Keratinocyte (primary cell): ENCODE results near the gene ARX. TPM values are rescaled to one million over a fixed set of nuclear protein-coding genes. Genes with fewer than 3 reads are reported as not detected.

Source experiments
- DNase-seq: peaks from one replicate; pipeline ENCODE4 v3.0.0-alpha.2; 2011; ENCODE audit warnings: low read depth, missing footprints, low spot score
- FAIRE-seq: peaks from 2 replicates; lab custom pipeline; 2011; peaks lifted over from hg19 to GRCh38; lab: Jason Lieb, UNC
- H2AFZ ChIP-seq: 2 replicates; pipeline ENCODE4 v1.6.0; 2012; ENCODE audit warnings: low read length, control low read depth, inconsistent platforms; ENCODE audit not compliant: control insufficient read depth
- H3K27ac ChIP-seq: 2 replicates; pipeline ENCODE4 v1.5.1; 2011; ENCODE audit warnings: low read length; ENCODE audit not compliant: control insufficient read depth, insufficient read depth
- H3K27me3 ChIP-seq: 3 replicates; pipeline ENCODE4 v1.6.0; 2011; ENCODE audit warnings: low read length; ENCODE audit not compliant: control insufficient read depth, insufficient read depth; ENCODE audit errors: extremely low read depth
- H3K36me3 ChIP-seq, 2 experiments: 2 replicates in 1 of 2; 3 replicates in 1 of 2; pipeline ENCODE4 v1.5.1; 2011; ENCODE audit warnings: low read length in 2 of 2, mild to moderate bottlenecking in 1 of 2; ENCODE audit not compliant: control insufficient read depth in 2 of 2, insufficient read depth in 2 of 2; ENCODE audit errors: extremely low read depth in 1 of 2
- H3K4me1 ChIP-seq: 3 replicates; pipeline ENCODE4 v1.5.1; 2011; ENCODE audit warnings: low read length; ENCODE audit not compliant: control insufficient read depth, insufficient read depth; ENCODE audit errors: extremely low read depth
- H3K4me2 ChIP-seq: 3 replicates; pipeline ENCODE4 v1.6.0; 2011; ENCODE audit warnings: low read depth, low read length; ENCODE audit not compliant: control insufficient read depth, insufficient read depth; ENCODE audit errors: extremely low read depth
- H3K4me3 ChIP-seq, 3 experiments: fragments of 200-600 bp in 1 of 3; sonication (generic) in 1 of 3; 2 replicates in 2 of 3; 3 replicates in 1 of 3; pipeline ENCODE4 v1.5.1; 2011 to 2016; ENCODE audit warnings: low read length in 3 of 3, mild to moderate bottlenecking in 3 of 3, control low read depth in 2 of 3, inconsistent platforms in 1 of 3, low read depth in 1 of 3, mixed read lengths in 1 of 3, mixed run types in 1 of 3, moderate library complexity in 1 of 3; ENCODE audit not compliant: control insufficient read depth in 2 of 3, insufficient read depth in 2 of 3; ENCODE audit errors: extremely low read depth in 1 of 3
- H3K79me2 ChIP-seq: 2 replicates; pipeline ENCODE4 v1.6.0; 2012; ENCODE audit warnings: low read length; ENCODE audit not compliant: control insufficient read depth, insufficient read depth
- H3K9ac ChIP-seq: 3 replicates; pipeline ENCODE4 v1.6.0; 2011; ENCODE audit warnings: low read length; ENCODE audit not compliant: control insufficient read depth, insufficient read depth; ENCODE audit errors: extremely low read depth
- H3K9me1 ChIP-seq: 3 replicates; pipeline ENCODE4 v1.6.0; 2011; ENCODE audit warnings: low read length; ENCODE audit not compliant: control insufficient read depth, insufficient read depth; ENCODE audit errors: extremely low read depth
- H3K9me3 ChIP-seq: 2 replicates; pipeline ENCODE4 v1.5.1; 2012; ENCODE audit warnings: low read depth, low read length; ENCODE audit not compliant: control insufficient read depth
- H4K20me1 ChIP-seq: 3 replicates; pipeline ENCODE4 v1.6.0; 2011; ENCODE audit warnings: low read length; ENCODE audit not compliant: control insufficient read depth, insufficient read depth; ENCODE audit errors: extremely low read depth
- CTCF ChIP-seq, 3 experiments: IDR thresholded peaks in 1 of 3; conservative IDR thresholded peaks in 1 of 3; optimal IDR thresholded peaks in 1 of 3; 2 replicates in 2 of 3; 3 replicates in 1 of 3; pipeline versions ENCODE3 to v1.5.1; 2011; ENCODE audit warnings: low read length in 3 of 3, mild to moderate bottlenecking in 3 of 3, moderate library complexity in 2 of 3, control low read depth in 1 of 3, inconsistent platforms in 1 of 3; ENCODE audit not compliant: insufficient read depth in 2 of 3; ENCODE audit errors: extremely low read depth in 1 of 3
- EZH2 ChIP-seq: IDR thresholded peaks from one replicate; pipeline ENCODE4 v1.6.1; 2012; ENCODE audit warnings: inconsistent platforms, mild to moderate bottlenecking, low read length, moderate library complexity
- dilution Hi-C: fragments of 300-500 bp; cut with MboI; formaldehyde crosslinking; loops from one replicate; pipeline ENCODE4 v1.7.0; 2020; ENCODE audit warnings: low sequenced_read_pairs; ENCODE audit not compliant: extremely low pct_ligation_motif_present
- polyA plus RNA-seq, 5 experiments: library from polyadenylated mRNA; depleted of rRNA in 3 of 5; stranded (reverse) in 3 of 5; stranded (forward) in 1 of 5; unstranded in 1 of 5; fragments of >200 nt; gene quantifications; 1 replicate in 1 of 5; 2 replicates in 3 of 5; 3 replicates in 1 of 5; pipeline versions ENCODE4 v1.2.1 to v1.2.3, GENCODE V29; 2011 to 2012; ENCODE audit warnings: missing spikeins in 2 of 5, low read depth in 1 of 5, low replicate concordance in 1 of 5

Gene ARX
- polyA plus RNA-seq, 1 donor (not counting 4 experiments of a cell fraction or from before 2014, with no cell fraction given), result not detected

- TF ChIP-seq CTCF (optimal IDR thresholded peaks at IDR 0.05 in 1 of 3, IDR thresholded peaks at IDR 0.05 in 1 of 3, conservative IDR thresholded peaks at IDR 0.05 in 1 of 3; ENCODE audit: extremely low read depth in 1 of 3, insufficient read depth in 2 of 3, low read length in 3 of 3), result no peak
- no peak for TF ChIP-seq EZH2
- no peaks in the 10 kb centered on the region for H3K27me3 ChIP-seq
- no peaks in the 10 kb centered on the region for H4K20me1 ChIP-seq
- dilution Hi-C loops, result no loop called here
- no peak overlapping the region for H3K4me3 ChIP-seq
- no peak overlapping the region for H2AFZ ChIP-seq
- no peaks in the 10 kb centered on the region for H3K9me3 ChIP-seq
- H3K27ac ChIP-seq, result no peak overlapping the region
- H3K36me3 ChIP-seq, result no peaks in the 10 kb centered on the region
- no peaks in the 10 kb centered on the region for H3K4me1 ChIP-seq
- H3K79me2 ChIP-seq, result no peaks in the 10 kb centered on the region
- FAIRE-seq (no peak), DNase-seq (no peak)
- H3K4me2 ChIP-seq, result no peak overlapping the region
- H3K9me1 ChIP-seq, result no peaks in the 10 kb centered on the region
- no peak overlapping the region for H3K9ac ChIP-seq
Measured at GRCh38 chrX:24985120-24985519, 30.6 kb downstream of the ARX start.

GRCh38 chrX:24983931-24984330, 31.8 kb downstream of the ARX start:
- no peak overlapping the region for H3K9ac ChIP-seq
- TF ChIP-seq CTCF (optimal IDR thresholded peaks at IDR 0.05 in 1 of 3, IDR thresholded peaks at IDR 0.05 in 1 of 3, conservative IDR thresholded peaks at IDR 0.05 in 1 of 3; ENCODE audit: extremely low read depth in 1 of 3, insufficient read depth in 2 of 3, low read length in 3 of 3) (no peak), EZH2 (no peak)
- H3K27me3 ChIP-seq, result no peaks in the 10 kb centered on the region
- no peaks in the 10 kb centered on the region for H3K79me2 ChIP-seq
- H3K4me2 ChIP-seq, result no peak overlapping the region
- H3K27ac ChIP-seq, result no peak overlapping the region
- dilution Hi-C loops, result no loop called here
- no peak overlapping the region for H3K4me3 ChIP-seq
- FAIRE-seq (no peak), DNase-seq (no peak)
- H3K9me1 ChIP-seq, result no peaks in the 10 kb centered on the region
- H4K20me1 ChIP-seq, result no peaks in the 10 kb centered on the region
- no peaks in the 10 kb centered on the region for H3K9me3 ChIP-seq
- no peaks in the 10 kb centered on the region for H3K36me3 ChIP-seq
- H2AFZ ChIP-seq, result no peak overlapping the region
- no peaks in the 10 kb centered on the region for H3K4me1 ChIP-seq
